ENCODE measurements around the gene LNX1. TPM values are rescaled to one million over a fixed set of nuclear protein-coding genes. Genes with fewer than 3 reads are reported as not detected.

The LNX1 gene
- total and polyA plus RNA-seq, 2 donors (not counting 3 experiments of a cell fraction or from before 2014, with no cell fraction given): 0.72 to 1.3 TPM

GRCh38 chr4:53465891-53466290 lies 125.4 kb downstream of the LNX1 start:
- DNase-seq (ENCODE audit: low read depth, low spot score) (no peak), FAIRE-seq (no peak)
- H3K27me3 ChIP-seq (ENCODE audit: control insufficient read depth in 2 of 2, insufficient read depth in 2 of 2, low read length in 2 of 2): no peaks in the 10 kb centered on the region
- no peak overlapping the region for H2AFZ ChIP-seq (ENCODE audit: low read depth, low read length)
- H3K4me3 ChIP-seq (replicated peaks in 1 of 3; ENCODE audit: insufficient read depth in 1 of 3, low read depth in 1 of 3, low read length in 3 of 3): no peak overlapping the region
- H3K4me2 ChIP-seq (ENCODE audit: insufficient read depth, low read length): no peak overlapping the region
- no peaks in the 10 kb centered on the region for H3K9me1 ChIP-seq (replicated peaks; ENCODE audit: control insufficient read depth, extremely low read depth, insufficient read depth, low read length)
- H3K36me3 ChIP-seq (ENCODE audit: control insufficient read depth in 2 of 2, extremely low read depth in 1 of 2, insufficient read depth in 2 of 2, low read length in 2 of 2): peaks cover 0 to 6% of the 10 kb centered on the region in 2 experiments
- no peaks in the 10 kb centered on the region for H3K9me3 ChIP-seq (replicated peaks; ENCODE audit: control insufficient read depth, insufficient read depth, low read length)
- TF ChIP-seq FOS (IDR thresholded peaks at IDR 0.05; ENCODE audit: borderline replicate concordance, insufficient read depth, low read length): no peak
- TF ChIP-seq POLR2A (IDR thresholded peaks at IDR 0.05; ENCODE audit: low read depth, low read length): no peak
- no peak for TF ChIP-seq CTCF (IDR thresholded peaks at IDR 0.05; ENCODE audit: extremely low read depth in 1 of 2, insufficient read depth in 1 of 2, low read depth in 1 of 2, low read length in 2 of 2)
- no peak for TF ChIP-seq JUN (IDR thresholded peaks at IDR 0.05; ENCODE audit: borderline replicate concordance, insufficient read depth, insufficient read length, low read depth)
- no peak for TF ChIP-seq MAX (IDR thresholded peaks at IDR 0.05; ENCODE audit: insufficient read depth, insufficient read length)
- no peak overlapping the region for H3K27ac ChIP-seq (ENCODE audit: insufficient read depth, low read depth, low read length)
- ChIA-PET POLR2A (no interaction called here), CTCF (interaction anchor here (1.4 to 2.3 kb wide), 2 partner anchors 12 to 15 kb away, joined by 3 to 8 read pairs; no protein-coding TSS in a partner anchor)
- H3K79me2 ChIP-seq (ENCODE audit: control insufficient read depth, insufficient read depth, low read length): no peaks in the 10 kb centered on the region
- dilution Hi-C loops (cut with MboI; ENCODE audit: extremely low pct_ligation_motif_present, low sequenced_read_pairs) (no loop called here), intact Hi-C loops (cut with micrococcal nuclease) (no loop called here)
- BruUV-seq (replicated peaks): no TSS peak
- H3K4me1 ChIP-seq (ENCODE audit: control insufficient read depth, extremely low read depth, insufficient read depth, low read length): no peaks in the 10 kb centered on the region
- no peak overlapping the region for H3K9ac ChIP-seq (replicated peaks; ENCODE audit: extremely low read depth, insufficient read depth, low read length)
- H4K20me1 ChIP-seq (replicated peaks; ENCODE audit: control insufficient read depth, extremely low read depth, insufficient read depth, low read length): no peaks in the 10 kb centered on the region

- dilution Hi-C loops (cut with MboI; ENCODE audit: extremely low pct_ligation_motif_present, low sequenced_read_pairs): no loop called here
- ChIA-PET CTCF (interaction anchor here (0.9 to 2.3 kb wide), 4 partner anchors 11 to 769 kb away, joined by 3 to 8 read pairs (median 4); no protein-coding TSS in a partner anchor), POLR2A (no interaction called here)
These were observed 126.0 kb downstream of the LNX1 start for GRCh38 chr4:53465281-53465680.

More at GRCh38 chr4:53465281-53465680, 126.0 kb downstream of the LNX1 start:
- H3K79me2 ChIP-seq (ENCODE audit: control insufficient read depth, insufficient read depth, low read length): no peaks in the 10 kb centered on the region
- FAIRE-seq (no peak), DNase-seq (ENCODE audit: low read depth, low spot score) (no peak)
- no peak overlapping the region for H3K4me3 ChIP-seq (replicated peaks in 1 of 3; ENCODE audit: insufficient read depth in 1 of 3, low read depth in 1 of 3, low read length in 3 of 3)
- no peaks in the 10 kb centered on the region for H3K27me3 ChIP-seq (ENCODE audit: control insufficient read depth in 2 of 2, insufficient read depth in 2 of 2, low read length in 2 of 2)
- no peak overlapping the region for H3K9ac ChIP-seq (replicated peaks; ENCODE audit: extremely low read depth, insufficient read depth, low read length)
- H3K9me3 ChIP-seq (replicated peaks; ENCODE audit: control insufficient read depth, insufficient read depth, low read length): no peaks in the 10 kb centered on the region
- intact Hi-C loops (cut with micrococcal nuclease): no loop called here
- peaks cover 0 to 6% of the 10 kb centered on the region in 2 experiments for H3K36me3 ChIP-seq (ENCODE audit: control insufficient read depth in 2 of 2, extremely low read depth in 1 of 2, insufficient read depth in 2 of 2, low read length in 2 of 2)
- H4K20me1 ChIP-seq (replicated peaks; ENCODE audit: control insufficient read depth, extremely low read depth, insufficient read depth, low read length): no peaks in the 10 kb centered on the region
- no peak overlapping the region for H3K27ac ChIP-seq (ENCODE audit: insufficient read depth, low read depth, low read length)
- no peaks in the 10 kb centered on the region for H3K4me1 ChIP-seq (ENCODE audit: control insufficient read depth, extremely low read depth, insufficient read depth, low read length)
- no TSS peak for BruUV-seq (replicated peaks)
- no peak for TF ChIP-seq MAX (IDR thresholded peaks at IDR 0.05; ENCODE audit: insufficient read depth, insufficient read length)
- no peak for TF ChIP-seq JUN (IDR thresholded peaks at IDR 0.05; ENCODE audit: borderline replicate concordance, insufficient read depth, insufficient read length, low read depth)
- TF ChIP-seq GATA2 (IDR thresholded peaks at IDR 0.05; ENCODE audit: insufficient read depth, insufficient read length, low read depth, low read length): no peak
- TF ChIP-seq POLR2A (IDR thresholded peaks at IDR 0.05; ENCODE audit: low read depth, low read length): no peak
- TF ChIP-seq MYC (IDR thresholded peaks at IDR 0.05; ENCODE audit: low read depth, low read length): no peak
- no peak overlapping the region for H3K4me2 ChIP-seq (ENCODE audit: insufficient read depth, low read length)
- H3K9me1 ChIP-seq (replicated peaks; ENCODE audit: control insufficient read depth, extremely low read depth, insufficient read depth, low read length): no peaks in the 10 kb centered on the region
- H2AFZ ChIP-seq (ENCODE audit: low read depth, low read length): no peak overlapping the region

Data from endothelial cell of umbilical vein (primary cell).